Testis (tissue), 2 donors: Measurements from ENCODE around the gene SSTR5.

Source experiments
- POLR2A ChIP-seq: fragments of 450-650 bp; IDR thresholded peaks from one replicate; pipeline ENCODE4 v1.6.1; 2017; ENCODE audit warnings: antibody characterized with exemption, mild to moderate bottlenecking, moderate library complexity
- TF ChIP-seq, protein P1 (sequence below), 3 experiments: fragments of 450-650 bp in 2 of 3; fragments of 200-600 bp in 1 of 3; sonication (generic) in 1 of 3; IDR thresholded peaks; one replicate each; pipeline ENCODE4 v1.5.1; 2016 to 2019; ENCODE audit warnings: antibody characterized with exemption in 3 of 3, mild to moderate bottlenecking in 2 of 3, moderate library complexity in 1 of 3

- TF ChIP-seq, protein P1, sequence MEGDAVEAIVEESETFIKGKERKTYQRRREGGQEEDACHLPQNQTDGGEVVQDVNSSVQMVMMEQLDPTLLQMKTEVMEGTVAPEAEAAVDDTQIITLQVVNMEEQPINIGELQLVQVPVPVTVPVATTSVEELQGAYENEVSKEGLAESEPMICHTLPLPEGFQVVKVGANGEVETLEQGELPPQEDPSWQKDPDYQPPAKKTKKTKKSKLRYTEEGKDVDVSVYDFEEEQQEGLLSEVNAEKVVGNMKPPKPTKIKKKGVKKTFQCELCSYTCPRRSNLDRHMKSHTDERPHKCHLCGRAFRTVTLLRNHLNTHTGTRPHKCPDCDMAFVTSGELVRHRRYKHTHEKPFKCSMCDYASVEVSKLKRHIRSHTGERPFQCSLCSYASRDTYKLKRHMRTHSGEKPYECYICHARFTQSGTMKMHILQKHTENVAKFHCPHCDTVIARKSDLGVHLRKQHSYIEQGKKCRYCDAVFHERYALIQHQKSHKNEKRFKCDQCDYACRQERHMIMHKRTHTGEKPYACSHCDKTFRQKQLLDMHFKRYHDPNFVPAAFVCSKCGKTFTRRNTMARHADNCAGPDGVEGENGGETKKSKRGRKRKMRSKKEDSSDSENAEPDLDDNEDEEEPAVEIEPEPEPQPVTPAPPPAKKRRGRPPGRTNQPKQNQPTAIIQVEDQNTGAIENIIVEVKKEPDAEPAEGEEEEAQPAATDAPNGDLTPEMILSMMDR (IDR thresholded peaks at IDR 0.05) = no peak
- no peak for TF ChIP-seq POLR2A
Measured at GRCh38 chr16:1082952-1083675, 10.6 kb downstream of the SSTR5 start.
